Liver (tissue), 9 donors: ENCODE data around the gene KDM4C. TPM values are rescaled to one million over a fixed set of nuclear protein-coding genes. Genes with fewer than 3 reads are reported as not detected.

ENCODE experiments used
- DNase-seq: peaks from one replicate; pipeline ENCODE4 v3.0.0-alpha.2; 2017; ENCODE audit warnings: low spot score
- H3K27ac ChIP-seq, 2 donors: one replicate each; pipeline ENCODE4 v1.7.0; 2013; ENCODE audit warnings: inconsistent platforms in 2 of 2, low read length in 2 of 2, control low read depth in 1 of 2, low read depth in 1 of 2, mild to moderate bottlenecking in 1 of 2
- H3K27me3 ChIP-seq, 4 donors: one replicate each; pipeline versions ENCODE4 v1.6.1 to v1.7.0; 2013; ENCODE audit warnings: low read length in 3 of 4, inconsistent platforms in 1 of 4, mild to moderate bottlenecking in 1 of 4, moderate library complexity in 1 of 4; ENCODE audit not compliant: control insufficient read depth in 4 of 4, insufficient read depth in 4 of 4
- H3K36me3 ChIP-seq, 4 donors: one replicate each; pipeline versions ENCODE4 v1.6.1 to v1.7.0; 2013; ENCODE audit warnings: low read length in 3 of 4, mild to moderate bottlenecking in 3 of 4, low read depth in 1 of 4, moderate library complexity in 1 of 4; ENCODE audit not compliant: control insufficient read depth in 4 of 4, insufficient read depth in 3 of 4
- H3K4me1 ChIP-seq, 4 donors: one replicate each; pipeline versions ENCODE4 v1.6.1 to v1.7.0; 2013; ENCODE audit warnings: low read length in 3 of 4, mild to moderate bottlenecking in 3 of 4, moderate library complexity in 1 of 4; ENCODE audit not compliant: control insufficient read depth in 4 of 4, insufficient read depth in 4 of 4
- H3K4me3 ChIP-seq, 3 donors: one replicate each; pipeline versions ENCODE4 v1.6.1 to v1.7.0; 2013; ENCODE audit warnings: low read length in 3 of 3, control low read depth in 1 of 3, low read depth in 1 of 3, mild to moderate bottlenecking in 1 of 3
- H3K9ac ChIP-seq, 2 donors: one replicate each; pipeline ENCODE4 v1.7.0; 2013; ENCODE audit warnings: low read length in 2 of 2, mild to moderate bottlenecking in 2 of 2, moderate library complexity in 2 of 2, control low read depth in 1 of 2, low read depth in 1 of 2
- H3K9me3 ChIP-seq, 4 donors: one replicate each; pipeline versions ENCODE4 v1.6.1 to v1.7.0; 2013; ENCODE audit warnings: low read length in 3 of 4; ENCODE audit not compliant: control insufficient read depth in 4 of 4
- CTCF ChIP-seq: fragments of 150-350 bp; IDR thresholded peaks from 2 replicates; pipeline ENCODE4 v1.5.1; 2017; ENCODE audit warnings: improper control_type of control experiment, low read depth, low read length; ENCODE audit not compliant: missing input control
- EGR1 ChIP-seq, 2 donors: IDR thresholded peaks; 2 replicates each; pipeline ENCODE4 v1.6.1; 2016 to 2018; ENCODE audit warnings: antibody characterized with exemption in 2 of 2, low read depth in 2 of 2
- FOXA1 ChIP-seq: IDR thresholded peaks from 2 replicates; pipeline ENCODE4 v1.6.1; 2016; ENCODE audit warnings: antibody characterized with exemption
- FOXA2 ChIP-seq: IDR thresholded peaks from 2 replicates; pipeline ENCODE4 v1.6.1; 2016; ENCODE audit warnings: antibody characterized with exemption
- HNF4A ChIP-seq, 2 donors: conservative IDR thresholded peaks; 2 replicates each; pipeline ENCODE4 v1.6.1; 2016; ENCODE audit warnings: antibody characterized with exemption in 2 of 2, mild to moderate bottlenecking in 2 of 2
- HNF4G ChIP-seq: IDR thresholded peaks from 2 replicates; pipeline ENCODE4 v1.6.1; 2016; ENCODE audit warnings: antibody characterized with exemption
- JUND ChIP-seq, 2 donors: IDR thresholded peaks; 2 replicates each; pipeline ENCODE4 v1.6.1; 2016; ENCODE audit warnings: antibody characterized with exemption in 2 of 2
- NR2F2 ChIP-seq: IDR thresholded peaks from 2 replicates; pipeline ENCODE4 v1.6.1; 2016; ENCODE audit warnings: antibody characterized with exemption
- RAD21 ChIP-seq, 2 donors: IDR thresholded peaks; 2 replicates each; pipeline ENCODE4 v1.6.1; 2016; ENCODE audit warnings: antibody characterized with exemption in 2 of 2, mild to moderate bottlenecking in 2 of 2
- RXRA ChIP-seq, 2 donors: IDR thresholded peaks; 2 replicates each; pipeline ENCODE4 v1.6.1; 2017 to 2018; ENCODE audit warnings: antibody characterized with exemption in 2 of 2, mild to moderate bottlenecking in 1 of 2
- SP1 ChIP-seq: IDR thresholded peaks from 2 replicates; pipeline ENCODE4 v1.6.1; 2018; ENCODE audit warnings: antibody characterized with exemption, mild to moderate bottlenecking
- YY1 ChIP-seq: IDR thresholded peaks from 2 replicates; pipeline ENCODE4 v1.6.1; 2016; ENCODE audit warnings: antibody characterized with exemption, mild to moderate bottlenecking
- ZBTB33 ChIP-seq: IDR thresholded peaks from 2 replicates; pipeline ENCODE4 v1.6.1; 2016; ENCODE audit warnings: antibody characterized with exemption
- WGBS: extraction: QIAGEN DNeasy Blood & Tissue Kit; methylation state at CpG from one replicate; pipeline ENCODE4 v1.1.7; 2013; 5-methylcytosine and 5-hydroxymethylcytosine counted together
- polyA plus RNA-seq, 2 donors: library from polyadenylated mRNA; stranded (reverse) in 1 of 2; unstranded in 1 of 2; fragments of 200-250 nt in 1 of 2; fragments of >200 nt in 1 of 2; fragmentation: Nextera tagmentation in 1 of 2; extraction: Ambion mirVana in 1 of 2; gene quantifications; one replicate each; pipeline versions ENCODE4 v1.2.1 to v1.2.3, GENCODE V29; 2013 to 2015
- total RNA-seq, 2 donors: library from RNA; depleted of rRNA; stranded (reverse); fragments of >200 nt; gene quantifications; one replicate each; pipeline ENCODE4 v1.2.3, GENCODE V29; 2014
- TF ChIP-seq, protein P1 (sequence below): IDR thresholded peaks from 2 replicates; pipeline ENCODE4 v1.6.1; 2016; ENCODE audit warnings: antibody characterized with exemption, mild to moderate bottlenecking
- TF ChIP-seq, protein P2 (sequence below): IDR thresholded peaks from 2 replicates; pipeline ENCODE4 v1.6.1; 2016; ENCODE audit warnings: antibody characterized with exemption
- TF ChIP-seq, protein P3 (sequence below): IDR thresholded peaks from 2 replicates; pipeline ENCODE4 v1.6.1; 2016; ENCODE audit warnings: antibody characterized with exemption
- donor health status: healthy.
- donor health status: healthy.
- donor health status: healthy.
- donor health status: healthy.
- donor health status: healthy.

The KDM4C gene
- total and polyA plus RNA-seq, 4 donors, result 4.3 to 40.2 (median 24.0) TPM

GRCh38 chr9:7140401-7140800 is 382.6 kb downstream of the KDM4C start:
- Histone ChIP-seq H3K9me3 (no peaks in the 10 kb centered on the region), H3K36me3 (peaks cover 0 to 7% (median 0%) of the 10 kb centered on the region in 4 donors), H3K27me3 (no peaks in the 10 kb centered on the region), H3K4me3 (no peak overlapping the region), H3K9ac (no peak overlapping the region), H3K27ac (no peak overlapping the region), H3K4me1 (no peaks in the 10 kb centered on the region)
- no peak for DNase-seq
- TF ChIP-seq SP1, result no peak
- no peak for TF ChIP-seq ZBTB33
- TF ChIP-seq HNF4A (conservative IDR thresholded peaks at IDR 0.05), result no peak
- no peak for TF ChIP-seq YY1
- TF ChIP-seq EGR1 (IDR thresholded peaks at IDR 0.05; ENCODE audit: low read depth in 2 of 2), result no peak
- TF ChIP-seq RAD21 (IDR thresholded peaks at IDR 0.05), result no peak
- no peak for TF ChIP-seq HNF4G
- no peak for TF ChIP-seq CTCF
- TF ChIP-seq FOXA1, result no peak
- TF ChIP-seq, protein P1, sequence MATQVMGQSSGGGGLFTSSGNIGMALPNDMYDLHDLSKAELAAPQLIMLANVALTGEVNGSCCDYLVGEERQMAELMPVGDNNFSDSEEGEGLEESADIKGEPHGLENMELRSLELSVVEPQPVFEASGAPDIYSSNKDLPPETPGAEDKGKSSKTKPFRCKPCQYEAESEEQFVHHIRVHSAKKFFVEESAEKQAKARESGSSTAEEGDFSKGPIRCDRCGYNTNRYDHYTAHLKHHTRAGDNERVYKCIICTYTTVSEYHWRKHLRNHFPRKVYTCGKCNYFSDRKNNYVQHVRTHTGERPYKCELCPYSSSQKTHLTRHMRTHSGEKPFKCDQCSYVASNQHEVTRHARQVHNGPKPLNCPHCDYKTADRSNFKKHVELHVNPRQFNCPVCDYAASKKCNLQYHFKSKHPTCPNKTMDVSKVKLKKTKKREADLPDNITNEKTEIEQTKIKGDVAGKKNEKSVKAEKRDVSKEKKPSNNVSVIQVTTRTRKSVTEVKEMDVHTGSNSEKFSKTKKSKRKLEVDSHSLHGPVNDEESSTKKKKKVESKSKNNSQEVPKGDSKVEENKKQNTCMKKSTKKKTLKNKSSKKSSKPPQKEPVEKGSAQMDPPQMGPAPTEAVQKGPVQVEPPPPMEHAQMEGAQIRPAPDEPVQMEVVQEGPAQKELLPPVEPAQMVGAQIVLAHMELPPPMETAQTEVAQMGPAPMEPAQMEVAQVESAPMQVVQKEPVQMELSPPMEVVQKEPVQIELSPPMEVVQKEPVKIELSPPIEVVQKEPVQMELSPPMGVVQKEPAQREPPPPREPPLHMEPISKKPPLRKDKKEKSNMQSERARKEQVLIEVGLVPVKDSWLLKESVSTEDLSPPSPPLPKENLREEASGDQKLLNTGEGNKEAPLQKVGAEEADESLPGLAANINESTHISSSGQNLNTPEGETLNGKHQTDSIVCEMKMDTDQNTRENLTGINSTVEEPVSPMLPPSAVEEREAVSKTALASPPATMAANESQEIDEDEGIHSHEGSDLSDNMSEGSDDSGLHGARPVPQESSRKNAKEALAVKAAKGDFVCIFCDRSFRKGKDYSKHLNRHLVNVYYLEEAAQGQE, result no peak
- no peak for TF ChIP-seq JUND (IDR thresholded peaks at IDR 0.05)
- TF ChIP-seq NR2F2, result no peak
- no peak for TF ChIP-seq RXRA (IDR thresholded peaks at IDR 0.05)
- 95% methylated on average over 2 of the region's 2 CpGs for WGBS

- H3K36me3 ChIP-seq, result peaks cover 0 to 7% (median 0%) of the 10 kb centered on the region in 4 donors
- WGBS, result over 99% methylated on average over 2 of the region's 2 CpGs
- no peak for TF ChIP-seq CTCF
- no peak for TF ChIP-seq FOXA2
- TF ChIP-seq, protein P2, sequence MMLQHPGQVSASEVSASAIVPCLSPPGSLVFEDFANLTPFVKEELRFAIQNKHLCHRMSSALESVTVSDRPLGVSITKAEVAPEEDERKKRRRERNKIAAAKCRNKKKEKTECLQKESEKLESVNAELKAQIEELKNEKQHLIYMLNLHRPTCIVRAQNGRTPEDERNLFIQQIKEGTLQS, result no peak
- no peak for TF ChIP-seq SP1
- no peak for TF ChIP-seq FOXA1
- TF ChIP-seq, protein P1, result no peak
- no peak for TF ChIP-seq EGR1 (IDR thresholded peaks at IDR 0.05; ENCODE audit: low read depth in 2 of 2)
- TF ChIP-seq, protein P3, sequence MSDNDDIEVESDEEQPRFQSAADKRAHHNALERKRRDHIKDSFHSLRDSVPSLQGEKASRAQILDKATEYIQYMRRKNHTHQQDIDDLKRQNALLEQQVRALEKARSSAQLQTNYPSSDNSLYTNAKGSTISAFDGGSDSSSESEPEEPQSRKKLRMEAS, result no peak
- TF ChIP-seq RAD21 (IDR thresholded peaks at IDR 0.05), result no peak
Measured at GRCh38 chr9:7143645-7144200, 385.9 kb downstream of the KDM4C start.

More at GRCh38 chr9:7143645-7144200, 385.9 kb downstream of the KDM4C start:
- Histone ChIP-seq H3K27ac (no peak overlapping the region), H3K4me3 (no peak overlapping the region), H3K9ac (no peak overlapping the region), H3K9me3 (no peaks in the 10 kb centered on the region), H3K27me3 (no peaks in the 10 kb centered on the region), H3K4me1 (no peaks in the 10 kb centered on the region)
- no peak for DNase-seq
